Measurements from ENCODE around the gene SRRM3. TPM values are rescaled to one million over a fixed set of nuclear protein-coding genes. Genes with fewer than 3 reads are reported as not detected.

The SRRM3 gene, protein sequence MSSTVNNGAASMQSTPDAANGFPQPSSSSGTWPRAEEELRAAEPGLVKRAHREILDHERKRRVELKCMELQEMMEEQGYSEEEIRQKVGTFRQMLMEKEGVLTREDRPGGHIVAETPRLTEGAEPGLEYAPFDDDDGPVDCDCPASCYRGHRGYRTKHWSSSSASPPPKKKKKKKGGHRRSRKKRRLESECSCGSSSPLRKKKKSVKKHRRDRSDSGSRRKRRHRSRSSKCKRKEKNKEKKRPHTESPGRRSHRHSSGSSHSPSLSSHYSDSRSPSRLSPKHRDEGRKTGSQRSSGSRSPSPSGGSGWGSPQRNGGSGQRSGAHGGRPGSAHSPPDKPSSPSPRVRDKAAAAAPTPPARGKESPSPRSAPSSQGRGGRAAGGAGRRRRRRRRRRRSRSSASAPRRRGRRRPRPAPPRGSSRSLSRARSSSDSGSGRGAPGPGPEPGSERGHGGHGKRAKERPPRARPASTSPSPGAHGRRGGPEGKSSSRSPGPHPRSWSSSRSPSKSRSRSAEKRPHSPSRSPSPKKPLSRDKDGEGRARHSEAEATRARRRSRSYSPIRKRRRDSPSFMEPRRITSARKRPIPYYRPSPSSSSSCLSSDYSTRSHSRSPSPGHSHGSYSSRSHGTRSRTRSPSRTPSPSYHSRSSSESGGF
- 1.1 and 2.0 TPM in 2 replicates for total RNA-seq

GRCh38 chr7:76201732-76202665, at the start of gene SRRM3:
Gene SRRM3, plus strand, starts transcription at chr7:76201896. Its CDS starts 33,171 bp downstream, at chr7:76235067.

GRCh38 chr7:76302347-76303201, 100.9 kb downstream of the SRRM3 start, which contains the start of gene HSPB1:
Gene HSPB1, plus strand, starts transcription at chr7:76302673. Its CDS starts 40 bp downstream, at chr7:76302713.

Other genes with a start within 250 kb of the SRRM3 start
- 35.7 and 38.6 TPM in 2 replicates for gene TMEM120A, start 207.3 kb upstream of the SRRM3 start, total RNA-seq
- 56.9 and 65.8 TPM in 2 replicates for gene STYXL1, start 153.9 kb upstream of the SRRM3 start, total RNA-seq
- 51.0 and 62.3 TPM in 2 replicates for gene MDH2, start 153.8 kb upstream of the SRRM3 start, total RNA-seq
- 19.9 and 45.4 TPM in 2 replicates for gene HSPB1, start 100.8 kb downstream of the SRRM3 start, total RNA-seq
- gene YWHAG, start 157.1 kb downstream of the SRRM3 start, total RNA-seq: 56.2 and 95.2 TPM in 2 replicates
- gene SSC4D, start 207.8 kb downstream of the SRRM3 start, total RNA-seq: 0.28 and 0.55 TPM in 2 replicates
- 2.1 and 3.5 TPM in 2 replicates for gene ZP3, start 223.1 kb downstream of the SRRM3 start, total RNA-seq